ENCODE results near the gene BICC1. TPM values are rescaled to one million over a fixed set of nuclear protein-coding genes. Genes with fewer than 3 reads are reported as not detected.

BICC1 gene
- total RNA-seq, 1 donor from 2014 or later = 1.1 TPM

DNA sequence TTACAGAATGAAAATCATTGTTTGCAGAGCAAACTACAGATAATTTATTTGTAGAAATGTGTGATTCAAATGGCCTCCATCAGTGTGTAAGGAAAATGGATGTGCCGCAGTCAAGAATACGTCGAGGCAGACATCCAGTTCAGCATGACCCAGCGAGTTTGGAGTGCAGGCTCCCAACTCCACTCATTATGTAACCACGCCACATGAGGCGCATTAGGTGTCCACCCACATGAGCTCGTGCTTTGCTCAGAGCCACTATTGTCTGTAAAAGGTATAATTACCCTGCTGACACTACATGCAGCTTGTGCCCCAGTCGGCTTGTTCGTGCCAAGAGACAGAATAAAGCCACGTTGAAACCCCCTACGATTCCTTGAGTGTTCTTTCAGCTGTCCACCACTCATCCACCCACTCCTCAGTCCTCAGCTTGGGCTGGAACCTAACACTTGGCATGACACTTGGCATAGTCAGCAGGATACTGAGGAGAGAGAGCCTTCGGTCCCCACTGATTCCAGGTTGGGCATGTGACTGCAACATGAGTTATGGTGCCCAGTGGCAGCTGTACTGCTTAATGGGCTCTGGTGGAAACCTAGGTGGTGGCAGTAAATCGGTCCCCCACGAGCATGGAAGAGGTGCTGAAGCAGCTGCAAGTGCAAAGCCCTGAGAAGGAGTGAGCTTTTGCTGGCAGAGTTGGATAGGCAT lies 102.7 kb downstream of the BICC1 start:
- H3K27me3 Mint-ChIP-seq (ENCODE audit: unreplicated experiment) = no peaks in the 10 kb centered on the region
- DNase-seq (ENCODE audit: low spot score) = no peak
- no peaks in the 10 kb centered on the region for H3K36me3 Mint-ChIP-seq (ENCODE audit: low read depth, unreplicated experiment)
- H3K27ac Mint-ChIP-seq (ENCODE audit: unreplicated experiment) = no peak overlapping the region
- no peaks in the 10 kb centered on the region for H3K4me1 Mint-ChIP-seq (ENCODE audit: unreplicated experiment)
- no peaks in the 10 kb centered on the region for H3K9me3 Mint-ChIP-seq (ENCODE audit: unreplicated experiment)
- TF ChIP-seq, protein P1, sequence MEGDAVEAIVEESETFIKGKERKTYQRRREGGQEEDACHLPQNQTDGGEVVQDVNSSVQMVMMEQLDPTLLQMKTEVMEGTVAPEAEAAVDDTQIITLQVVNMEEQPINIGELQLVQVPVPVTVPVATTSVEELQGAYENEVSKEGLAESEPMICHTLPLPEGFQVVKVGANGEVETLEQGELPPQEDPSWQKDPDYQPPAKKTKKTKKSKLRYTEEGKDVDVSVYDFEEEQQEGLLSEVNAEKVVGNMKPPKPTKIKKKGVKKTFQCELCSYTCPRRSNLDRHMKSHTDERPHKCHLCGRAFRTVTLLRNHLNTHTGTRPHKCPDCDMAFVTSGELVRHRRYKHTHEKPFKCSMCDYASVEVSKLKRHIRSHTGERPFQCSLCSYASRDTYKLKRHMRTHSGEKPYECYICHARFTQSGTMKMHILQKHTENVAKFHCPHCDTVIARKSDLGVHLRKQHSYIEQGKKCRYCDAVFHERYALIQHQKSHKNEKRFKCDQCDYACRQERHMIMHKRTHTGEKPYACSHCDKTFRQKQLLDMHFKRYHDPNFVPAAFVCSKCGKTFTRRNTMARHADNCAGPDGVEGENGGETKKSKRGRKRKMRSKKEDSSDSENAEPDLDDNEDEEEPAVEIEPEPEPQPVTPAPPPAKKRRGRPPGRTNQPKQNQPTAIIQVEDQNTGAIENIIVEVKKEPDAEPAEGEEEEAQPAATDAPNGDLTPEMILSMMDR (IDR thresholded peaks at IDR 0.05; ENCODE audit: unreplicated experiment) = no peak
- H3K4me3 Mint-ChIP-seq (ENCODE audit: unreplicated experiment) = no peak overlapping the region

DNA sequence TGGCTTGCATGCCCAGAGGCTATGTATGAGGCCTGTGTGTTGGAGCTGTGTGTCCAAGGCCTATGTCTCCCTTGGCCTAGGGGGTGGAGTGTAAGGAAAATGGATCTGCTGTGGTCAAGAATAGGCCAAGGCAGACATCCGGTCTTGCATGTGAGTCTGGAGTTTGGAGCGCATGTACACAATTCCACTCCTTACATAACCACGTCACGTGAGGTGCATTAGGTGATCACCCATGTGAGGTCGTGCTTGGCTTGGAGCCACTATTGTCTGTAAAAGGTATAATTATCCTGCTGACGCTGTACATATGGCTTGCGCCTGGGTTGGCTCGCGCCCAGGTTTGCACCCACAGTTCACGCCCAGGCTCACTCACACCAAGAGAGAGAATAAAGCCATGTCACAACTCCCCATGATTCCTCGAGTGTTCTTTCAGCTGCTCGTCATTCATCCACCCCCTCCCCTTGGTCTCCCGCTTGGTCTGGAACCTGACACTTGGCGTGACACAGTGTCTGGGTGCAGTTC lies 105.5 kb downstream of the BICC1 start:
- H3K4me3 Mint-ChIP-seq (ENCODE audit: unreplicated experiment) = no peak overlapping the region
- no peak overlapping the region for H3K27ac Mint-ChIP-seq (ENCODE audit: unreplicated experiment)
- H3K4me1 Mint-ChIP-seq (ENCODE audit: unreplicated experiment) = no peaks in the 10 kb centered on the region

DNA sequence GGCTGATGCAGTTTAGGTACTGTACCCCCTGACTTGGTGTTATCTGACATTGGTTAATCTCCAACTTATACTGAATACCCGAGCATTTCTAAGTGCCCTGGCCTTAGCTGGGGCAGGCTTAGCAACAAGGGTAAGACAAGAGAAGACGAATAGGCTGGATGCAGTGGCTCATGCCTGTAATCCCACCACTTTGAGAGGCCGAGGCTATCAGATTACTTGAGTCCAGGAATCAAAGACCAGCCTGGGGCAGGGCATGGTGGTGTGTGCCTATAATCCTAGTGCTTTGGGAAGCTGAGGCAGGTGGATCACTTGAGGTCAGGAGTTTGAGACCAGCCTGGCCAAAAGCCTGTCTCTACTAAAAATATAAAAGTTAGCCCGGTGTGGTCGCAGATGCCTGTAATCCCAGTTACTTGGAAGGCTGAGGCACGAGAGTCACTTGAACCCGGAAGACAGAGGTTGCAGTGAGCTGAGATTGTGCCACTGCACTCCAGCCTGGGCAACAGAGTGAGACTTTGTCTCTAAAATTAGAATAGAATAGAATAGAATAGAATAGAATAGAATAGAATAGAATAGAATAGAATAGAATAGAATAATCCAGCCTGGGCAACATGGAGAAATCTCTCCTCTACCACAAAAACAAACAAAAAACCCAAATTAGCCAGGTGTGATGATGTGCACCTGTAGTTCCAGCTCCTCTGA lies 108.9 kb downstream of the BICC1 start:
- H3K4me3 Mint-ChIP-seq (ENCODE audit: unreplicated experiment) = no peak overlapping the region
- H3K36me3 Mint-ChIP-seq (ENCODE audit: low read depth, unreplicated experiment) = no peaks in the 10 kb centered on the region
- TF ChIP-seq, protein P1 (IDR thresholded peaks at IDR 0.05; ENCODE audit: unreplicated experiment) = no peak
- no peaks in the 10 kb centered on the region for H3K9me3 Mint-ChIP-seq (ENCODE audit: unreplicated experiment)
- no peaks in the 10 kb centered on the region for H3K4me1 Mint-ChIP-seq (ENCODE audit: unreplicated experiment)
- no peaks in the 10 kb centered on the region for H3K27me3 Mint-ChIP-seq (ENCODE audit: unreplicated experiment)
- no peak overlapping the region for H3K27ac Mint-ChIP-seq (ENCODE audit: unreplicated experiment)
- DNase-seq (ENCODE audit: low spot score) = no peak

More for the DNA sequence above, 105.5 kb downstream of the BICC1 start:
- H3K27me3 Mint-ChIP-seq (ENCODE audit: unreplicated experiment) = no peaks in the 10 kb centered on the region
- H3K9me3 Mint-ChIP-seq (ENCODE audit: unreplicated experiment) = no peaks in the 10 kb centered on the region
- H3K36me3 Mint-ChIP-seq (ENCODE audit: low read depth, unreplicated experiment) = no peaks in the 10 kb centered on the region
- DNase-seq (ENCODE audit: low spot score) = no peak
- TF ChIP-seq, protein P1 (IDR thresholded peaks at IDR 0.05; ENCODE audit: unreplicated experiment) = no peak

DNA sequence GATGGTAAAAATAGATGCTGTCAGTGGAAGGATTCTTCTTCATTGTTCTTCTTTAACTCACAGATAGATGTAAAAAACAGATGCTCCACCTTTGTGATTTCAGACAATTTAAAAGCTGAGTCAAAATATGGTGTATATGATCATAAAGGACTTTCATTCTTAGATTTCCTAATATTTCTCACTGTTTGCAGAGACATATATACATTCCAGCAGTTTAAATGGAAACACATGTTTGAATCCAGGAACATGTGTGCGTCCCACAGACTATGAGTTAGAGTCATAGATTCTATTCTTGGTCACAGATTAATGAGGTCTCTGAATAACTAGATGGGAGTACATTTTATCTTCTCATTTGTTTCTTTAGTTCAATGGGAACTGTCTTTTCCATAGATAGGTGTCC lies 109.6 kb downstream of the BICC1 start:
- Mint-ChIP-seq H3K4me1 (ENCODE audit: unreplicated experiment) (no peaks in the 10 kb centered on the region), H3K4me3 (ENCODE audit: unreplicated experiment) (no peak overlapping the region), H3K36me3 (ENCODE audit: low read depth, unreplicated experiment) (no peaks in the 10 kb centered on the region), H3K27ac (ENCODE audit: unreplicated experiment) (no peak overlapping the region), H3K27me3 (ENCODE audit: unreplicated experiment) (no peaks in the 10 kb centered on the region), H3K9me3 (ENCODE audit: unreplicated experiment) (no peaks in the 10 kb centered on the region)
- TF ChIP-seq, protein P1 (IDR thresholded peaks at IDR 0.05; ENCODE audit: unreplicated experiment) = no peak
- DNase-seq (ENCODE audit: low spot score) = no peak

DNA sequence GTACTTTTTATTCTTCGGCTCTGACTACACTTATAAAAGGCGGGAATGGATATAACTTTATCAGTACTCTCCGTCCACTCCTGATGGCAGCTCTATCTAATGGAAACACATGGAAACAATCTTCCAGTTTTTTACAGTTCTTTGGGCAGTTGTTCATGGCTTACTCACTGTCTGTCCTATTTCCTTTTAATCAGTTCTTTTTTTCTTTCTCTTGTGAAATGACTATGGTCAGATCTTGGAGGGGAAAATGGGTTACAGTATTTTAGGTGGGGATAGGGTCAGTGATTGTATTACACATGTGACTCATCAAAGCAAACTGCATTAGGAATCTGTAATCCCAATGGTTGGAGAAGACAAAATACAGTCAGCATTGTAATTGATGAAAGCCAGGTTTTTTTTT lies 112.4 kb downstream of the BICC1 start:
- H3K4me3 Mint-ChIP-seq (ENCODE audit: unreplicated experiment) = no peak overlapping the region
- H3K27ac Mint-ChIP-seq (ENCODE audit: unreplicated experiment) = no peak overlapping the region
- H3K27me3 Mint-ChIP-seq (ENCODE audit: unreplicated experiment) = peaks cover 2% of the 10 kb centered on the region
- no peaks in the 10 kb centered on the region for H3K4me1 Mint-ChIP-seq (ENCODE audit: unreplicated experiment)
- TF ChIP-seq, protein P1 (IDR thresholded peaks at IDR 0.05; ENCODE audit: unreplicated experiment) = no peak
- H3K36me3 Mint-ChIP-seq (ENCODE audit: low read depth, unreplicated experiment) = no peaks in the 10 kb centered on the region
- DNase-seq (ENCODE audit: low spot score) = no peak
- no peaks in the 10 kb centered on the region for H3K9me3 Mint-ChIP-seq (ENCODE audit: unreplicated experiment)
